OCI-LY7 (cell line): Measurements from ENCODE around the gene WDCP. TPM values are rescaled to one million over a fixed set of nuclear protein-coding genes. Genes with fewer than 3 reads are reported as not detected.

Source experiments
- BruUV-seq: library from RNA; stranded (reverse); fragments of 400-500 nt; replicated peaks from 2 replicates; lab custom pipeline; 2021; lab: Mats Ljungman, UMichigan
- CTCF ChIA-PET: fragments of 300-600 bp; sonication (Branson Sonifier 250); formaldehyde crosslinking; loops from one replicate; lab custom pipeline; 2022; ENCODE audit warnings: antibody characterized with exemption; ENCODE audit not compliant: unreplicated experiment; lab: Charles Lee
- POLR2A ChIA-PET: fragments of 300-600 bp; sonication (Branson Sonifier 250); formaldehyde crosslinking; loops from one replicate; lab custom pipeline; 2022; ENCODE audit warnings: antibody characterized with exemption; lab: Charles Lee
- DNase-seq: peaks from one replicate; pipeline ENCODE4 v3.0.0-alpha.2; 2015; ENCODE audit warnings: low spot score
- H2AFZ ChIP-seq: fragments of 200-600 bp; sonication (generic), shearing (Covaris generic); 2 replicates; pipeline ENCODE4 v1.6.1; 2014; ENCODE audit warnings: mild to moderate bottlenecking, antibody characterized with exemption, low read length, moderate library complexity
- H3K27ac ChIP-seq: fragments of 200-600 bp; sonication (generic); 2 replicates; pipeline ENCODE4 v1.5.1; 2014; ENCODE audit warnings: mixed run types, low read depth, mild to moderate bottlenecking, moderate library complexity, low read length, inconsistent platforms; ENCODE audit not compliant: poor library complexity, severe bottlenecking
- H3K36me3 ChIP-seq: fragments of 200-600 bp; sonication (generic); 2 replicates; pipeline ENCODE4 v1.6.1; 2014; ENCODE audit warnings: mild to moderate bottlenecking, antibody characterized with exemption, low read length, moderate library complexity, mixed read lengths; ENCODE audit not compliant: insufficient read depth
- H3K4me1 ChIP-seq: fragments of 200-600 bp; sonication (generic); 2 replicates; pipeline ENCODE4 v1.5.1; 2014; ENCODE audit warnings: mild to moderate bottlenecking, low read length; ENCODE audit not compliant: insufficient read depth, poor library complexity, severe bottlenecking
- H3K4me2 ChIP-seq: fragments of 200-600 bp; sonication (generic); 2 replicates; pipeline ENCODE4 v1.6.1; 2014; ENCODE audit warnings: mild to moderate bottlenecking, low read length
- H3K4me3 ChIP-seq: fragments of 200-600 bp; sonication (generic); 2 replicates; pipeline ENCODE4 v1.5.1; 2014; ENCODE audit warnings: mild to moderate bottlenecking, low read depth, low read length; ENCODE audit not compliant: poor library complexity, severe bottlenecking
- H3K79me2 ChIP-seq: fragments of 200-600 bp; sonication (generic); 2 replicates; pipeline ENCODE4 v1.6.1; 2016; ENCODE audit warnings: low read depth, mild to moderate bottlenecking, low read length, moderate library complexity, mixed read lengths; ENCODE audit not compliant: insufficient read depth
- H3K9me2 ChIP-seq: fragments of 200-600 bp; sonication (generic); 2 replicates; pipeline ENCODE4 v1.6.1; 2016; ENCODE audit warnings: mild to moderate bottlenecking, low read length, mixed read lengths; ENCODE audit not compliant: insufficient read depth
- H3K9me3 ChIP-seq: fragments of 200-600 bp; sonication (generic); 2 replicates; pipeline ENCODE4 v1.6.1; 2014; ENCODE audit warnings: mild to moderate bottlenecking, mixed run types, low read length, mixed read lengths
- H4K20me1 ChIP-seq: fragments of 200-600 bp; sonication (generic); 2 replicates; pipeline ENCODE4 v1.6.1; 2014; ENCODE audit warnings: mild to moderate bottlenecking, antibody characterized with exemption, low read length, moderate library complexity, mixed read lengths; ENCODE audit not compliant: insufficient read depth
- CTCF ChIP-seq: fragments of 200-600 bp; sonication (generic); conservative IDR thresholded peaks from 2 replicates; pipeline ENCODE4 v1.5.1; 2014; ENCODE audit warnings: mild to moderate bottlenecking, antibody characterized with exemption, low read length, moderate library complexity, mixed read lengths
- EZH2phosphoT487 ChIP-seq: fragments of 200-600 bp; sonication (generic); IDR thresholded peaks from 2 replicates; pipeline ENCODE4 v1.6.1; 2018; ENCODE audit warnings: low read depth, borderline replicate concordance, mild to moderate bottlenecking, mixed run types, antibody characterized with exemption, low read length, moderate library complexity, mixed read lengths
- intact Hi-C: fragments of 100-400 bp; cut with micrococcal nuclease; formaldehyde crosslinking; loops from one replicate; pipeline ENCODE4 v1.10.0; 2022; ENCODE audit not compliant: unreplicated experiment
- total RNA-seq, 2 experiments: library from RNA; depleted of rRNA in 1 of 2; stranded (reverse); fragments of >200 nt in 1 of 2; shearing (Covaris generic) in 1 of 2; gene quantifications; 2 replicates each; pipeline ENCODE4 v1.2.3, GENCODE V29; 2014 to 2022

The WDCP gene
- total RNA-seq, 2 experiments from 2014 or later = 13.9 to 21.0 TPM

- BruUV-seq = no TSS peak
- POLR2A ChIA-PET = no interaction called here
- H4K20me1 ChIP-seq = no peaks in the 10 kb centered on the region
Measured at GRCh38 chr2:23994567-23994966, 52.6 kb downstream of the WDCP start.

GRCh38 chr2:23993736-23994269 lies 53.4 kb downstream of the WDCP start:
- no peaks in the 10 kb centered on the region for H3K4me1 ChIP-seq
- no peaks in the 10 kb centered on the region for H4K20me1 ChIP-seq
- no peak overlapping the region for H3K4me3 ChIP-seq
- no peak overlapping the region for H3K4me2 ChIP-seq
- no peak overlapping the region for H3K27ac ChIP-seq
- H2AFZ ChIP-seq = no peak overlapping the region
- DNase-seq = no peak
- H3K79me2 ChIP-seq = no peaks in the 10 kb centered on the region
- no peaks in the 10 kb centered on the region for H3K9me2 ChIP-seq
- no peak for TF ChIP-seq EZH2phosphoT487
- no peak for TF ChIP-seq CTCF
- H3K36me3 ChIP-seq = 0 out of 2 replicates have a peak, but pooled peaks cover 3% of the 10 kb centered on the region
- ChIA-PET CTCF (no interaction called here), POLR2A (interaction anchor here (0.5 kb wide), 1 partner anchor 10 kb away, joined by 4 read pairs; no protein-coding TSS in a partner anchor)
- no TSS peak for BruUV-seq
- no peaks in the 10 kb centered on the region for H3K9me3 ChIP-seq
- intact Hi-C loops = no loop called here

More at GRCh38 chr2:23994567-23994966, 52.6 kb downstream of the WDCP start:
- Histone ChIP-seq H3K4me1 (no peaks in the 10 kb centered on the region), H3K4me2 (no peak overlapping the region), H2AFZ (no peak overlapping the region), H3K27ac (no peak overlapping the region), H3K79me2 (no peaks in the 10 kb centered on the region), H3K9me2 (no peaks in the 10 kb centered on the region), H3K36me3 (peaks cover 4% of the 10 kb centered on the region; the same call in 1 of the 2 replicates), H3K4me3 (no peak overlapping the region), H3K9me3 (no peaks in the 10 kb centered on the region)
- CTCF ChIA-PET = no interaction called here
- intact Hi-C loops = no loop called here
- TF ChIP-seq EZH2phosphoT487 (no peak), CTCF (no peak)
- DNase-seq = no peak

- no peaks in the 10 kb centered on the region for H3K9me3 ChIP-seq
- BruUV-seq = TSS peak; percentile 25
- ChIA-PET POLR2A (no interaction called here), CTCF (no interaction called here)
- H2AFZ ChIP-seq = no peak overlapping the region
- H3K4me1 ChIP-seq = no peaks in the 10 kb centered on the region
- no peaks in the 10 kb centered on the region for H4K20me1 ChIP-seq
- no peak overlapping the region for H3K4me2 ChIP-seq
- TF ChIP-seq CTCF = no peak
- no peak for TF ChIP-seq EZH2phosphoT487
- H3K4me3 ChIP-seq = no peak overlapping the region
- H3K36me3 ChIP-seq = no peaks in the 10 kb centered on the region
- H3K9me2 ChIP-seq = no peaks in the 10 kb centered on the region
- H3K79me2 ChIP-seq = no peaks in the 10 kb centered on the region
- intact Hi-C loops = no loop called here
- DNase-seq = no peak
- no peak overlapping the region for H3K27ac ChIP-seq
Measured at GRCh38 chr2:23992931-23993330, 54.3 kb downstream of the WDCP start.
